OCI-LY7 (cell line): ENCODE data around the gene SCTR.

Experiments used
- CTCF ChIP-seq: fragments of 200-600 bp; sonication (generic); conservative IDR thresholded peaks from 2 replicates; pipeline ENCODE4 v1.5.1; 2014; ENCODE audit warnings: mild to moderate bottlenecking, antibody characterized with exemption, low read length, moderate library complexity, mixed read lengths
- EZH2phosphoT487 ChIP-seq: fragments of 200-600 bp; sonication (generic); IDR thresholded peaks from 2 replicates; pipeline ENCODE4 v1.6.1; 2018; ENCODE audit warnings: low read depth, borderline replicate concordance, mild to moderate bottlenecking, mixed run types, antibody characterized with exemption, low read length, moderate library complexity, mixed read lengths

- no peak for TF ChIP-seq CTCF
- no peak for TF ChIP-seq EZH2phosphoT487
Observed at GRCh38 chr2:119446037-119446436, 78.2 kb downstream of the SCTR start.
